Upper lobe of left lung (tissue), 4 donors: ENCODE measurements around the gene PAX9.

Experiments
- POLR2A ChIP-seq, 4 donors: fragments of 450-650 bp; IDR thresholded peaks; one replicate each; pipeline ENCODE4 v1.5.1; 2016 to 2017; ENCODE audit warnings: antibody characterized with exemption in 4 of 4, mild to moderate bottlenecking in 2 of 4
- POLR2AphosphoS5 ChIP-seq, 2 donors: sonication (generic); formaldehyde crosslinking; IDR thresholded peaks; one replicate each; pipeline ENCODE4 v1.5.1; 2017; ENCODE audit warnings: antibody characterized with exemption in 2 of 2
- TF ChIP-seq, protein P1 (sequence below), 6 experiments: fragments of 450-650 bp in 4 of 6; fragments of 200-600 bp in 2 of 6; sonication (generic) in 2 of 6; IDR thresholded peaks; one replicate each; pipeline ENCODE4 v1.5.1; 2016 to 2019; ENCODE audit warnings: antibody characterized with exemption in 6 of 6

DNA sequence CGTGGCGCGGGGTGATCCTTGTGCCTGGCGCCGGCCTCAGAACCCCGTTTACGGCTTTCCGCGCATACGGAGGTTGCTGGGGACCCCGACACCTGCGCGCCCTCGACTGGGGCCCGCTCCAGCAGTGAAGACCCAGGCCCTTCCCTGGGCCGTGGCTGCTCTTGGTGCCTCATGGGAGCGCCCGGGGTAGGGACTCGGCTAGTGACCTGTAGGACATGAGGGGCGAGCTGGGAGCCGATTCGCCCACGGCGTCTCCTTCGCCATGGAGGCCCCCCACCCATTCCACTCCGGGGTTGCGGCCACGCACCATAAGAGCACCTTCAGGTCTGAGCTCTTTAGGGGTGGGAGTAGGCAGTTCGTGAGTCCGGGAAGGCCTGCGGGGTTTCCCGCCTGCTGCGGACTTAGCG, 14.2 kb upstream of the PAX9 start:
- TF ChIP-seq, protein P1, sequence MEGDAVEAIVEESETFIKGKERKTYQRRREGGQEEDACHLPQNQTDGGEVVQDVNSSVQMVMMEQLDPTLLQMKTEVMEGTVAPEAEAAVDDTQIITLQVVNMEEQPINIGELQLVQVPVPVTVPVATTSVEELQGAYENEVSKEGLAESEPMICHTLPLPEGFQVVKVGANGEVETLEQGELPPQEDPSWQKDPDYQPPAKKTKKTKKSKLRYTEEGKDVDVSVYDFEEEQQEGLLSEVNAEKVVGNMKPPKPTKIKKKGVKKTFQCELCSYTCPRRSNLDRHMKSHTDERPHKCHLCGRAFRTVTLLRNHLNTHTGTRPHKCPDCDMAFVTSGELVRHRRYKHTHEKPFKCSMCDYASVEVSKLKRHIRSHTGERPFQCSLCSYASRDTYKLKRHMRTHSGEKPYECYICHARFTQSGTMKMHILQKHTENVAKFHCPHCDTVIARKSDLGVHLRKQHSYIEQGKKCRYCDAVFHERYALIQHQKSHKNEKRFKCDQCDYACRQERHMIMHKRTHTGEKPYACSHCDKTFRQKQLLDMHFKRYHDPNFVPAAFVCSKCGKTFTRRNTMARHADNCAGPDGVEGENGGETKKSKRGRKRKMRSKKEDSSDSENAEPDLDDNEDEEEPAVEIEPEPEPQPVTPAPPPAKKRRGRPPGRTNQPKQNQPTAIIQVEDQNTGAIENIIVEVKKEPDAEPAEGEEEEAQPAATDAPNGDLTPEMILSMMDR (IDR thresholded peaks at IDR 0.05) = no peak
- TF ChIP-seq POLR2AphosphoS5 (IDR thresholded peaks at IDR 0.05) (no peak), POLR2A (IDR thresholded peaks at IDR 0.05) (no peak)
